Trophoblast cell (in vitro differentiated cells and primary cell): ENCODE measurements around the gene ZNF705A.
"Not testable (repeated sequence)": the region's sequence is repeated elsewhere in the genome, so short reads cannot be mapped to it uniquely, and the experiment has no call there.

Experiments
- DNase-seq, 2 donors: peaks; one replicate each; pipeline ENCODE4 v3.0.0-alpha.2; 2016
- H2AFZ ChIP-seq: 2 replicates; pipeline ENCODE4 v1.6.1; 2013; ENCODE audit warnings: low read length, moderate library complexity, mild to moderate bottlenecking; ENCODE audit not compliant: insufficient read depth, poor library complexity
- H2AK5ac ChIP-seq: 2 replicates; pipeline ENCODE4 v1.6.1; 2013; ENCODE audit warnings: mild to moderate bottlenecking, low read length
- H2BK120ac ChIP-seq: 2 replicates; pipeline ENCODE4 v1.6.1; 2013; ENCODE audit warnings: low read length, mild to moderate bottlenecking, moderate library complexity; ENCODE audit not compliant: insufficient read depth, poor library complexity
- H2BK12ac ChIP-seq: 2 replicates; pipeline ENCODE4 v1.6.1; 2013; ENCODE audit warnings: mild to moderate bottlenecking, low read length, moderate library complexity
- H2BK5ac ChIP-seq: 2 replicates; pipeline ENCODE4 v1.6.1; 2013; ENCODE audit warnings: low read length, low read depth, moderate library complexity, mild to moderate bottlenecking; ENCODE audit not compliant: poor library complexity
- H3K14ac ChIP-seq: 2 replicates; pipeline ENCODE4 v1.6.1; 2013; ENCODE audit warnings: mild to moderate bottlenecking, low read length
- H3K18ac ChIP-seq: 2 replicates; pipeline ENCODE4 v1.6.1; 2013; ENCODE audit warnings: mild to moderate bottlenecking, low read length
- H3K23ac ChIP-seq: 2 replicates; pipeline ENCODE4 v1.6.1; 2013; ENCODE audit warnings: low read length
- H3K27ac ChIP-seq: 2 replicates; pipeline ENCODE4 v1.5.1; 2013; ENCODE audit warnings: low read depth, mild to moderate bottlenecking, inconsistent platforms, low read length, moderate library complexity
- H3K27me3 ChIP-seq: 2 replicates; pipeline ENCODE4 v1.6.1; 2013; ENCODE audit warnings: inconsistent platforms, mild to moderate bottlenecking, low read length, moderate library complexity; ENCODE audit not compliant: insufficient read depth
- H3K36me3 ChIP-seq, 2 experiments: 1 replicate in 1 of 2; 2 replicates in 1 of 2; pipeline ENCODE4 v1.6.1; 2013; ENCODE audit warnings: low read length in 2 of 2, mild to moderate bottlenecking in 2 of 2, moderate library complexity in 1 of 2; ENCODE audit not compliant: insufficient read depth in 2 of 2, control insufficient read depth in 1 of 2
- H3K4ac ChIP-seq: 2 replicates; pipeline ENCODE4 v1.6.1; 2013; ENCODE audit warnings: low read depth, mild to moderate bottlenecking, low read length, moderate library complexity
- H3K4me1 ChIP-seq, 2 experiments: 1 replicate in 1 of 2; 2 replicates in 1 of 2; pipeline ENCODE4 v1.6.1; 2013; ENCODE audit warnings: low read length in 2 of 2, mild to moderate bottlenecking in 2 of 2, moderate library complexity in 1 of 2; ENCODE audit not compliant: insufficient read depth in 2 of 2, control insufficient read depth in 1 of 2
- H3K4me2 ChIP-seq: 2 replicates; pipeline ENCODE4 v1.6.1; 2013; ENCODE audit warnings: inconsistent platforms, mild to moderate bottlenecking, low read length, moderate library complexity
- H3K4me3 ChIP-seq: 2 replicates; pipeline ENCODE4 v1.5.1; 2013; ENCODE audit warnings: mild to moderate bottlenecking, low read depth, low read length, inconsistent platforms
- H3K79me1 ChIP-seq: one replicate; pipeline ENCODE4 v1.6.1; 2013; ENCODE audit warnings: low read length
- H3K79me2 ChIP-seq: 2 replicates; pipeline ENCODE4 v1.6.1; 2013; ENCODE audit warnings: low read length, mild to moderate bottlenecking; ENCODE audit not compliant: control insufficient read depth, insufficient read depth, poor library complexity
- H3K9ac ChIP-seq: 2 replicates; pipeline ENCODE4 v1.6.1; 2013; ENCODE audit warnings: mild to moderate bottlenecking, low read length
- H3K9me3 ChIP-seq: 2 replicates; pipeline ENCODE4 v1.6.1; 2013; ENCODE audit warnings: low read depth, mild to moderate bottlenecking, control low read depth, inconsistent platforms, low read length; ENCODE audit not compliant: insufficient read depth
- H4K12ac ChIP-seq: 2 replicates; pipeline ENCODE4 v1.6.1; 2013; ENCODE audit warnings: low read depth, mild to moderate bottlenecking, low read length, moderate library complexity
- H4K8ac ChIP-seq: 2 replicates; pipeline ENCODE4 v1.6.1; 2013; ENCODE audit warnings: low read depth, mild to moderate bottlenecking, low read length, moderate library complexity
- H4K91ac ChIP-seq: one replicate; pipeline ENCODE4 v1.6.1; 2013; ENCODE audit warnings: low read depth, mild to moderate bottlenecking, low read length, moderate library complexity
- WGBS: extraction: QIAGEN DNeasy Blood & Tissue Kit; methylation state at CpG from one replicate; pipeline ENCODE4 v1.1.7; 2013; ENCODE audit warnings: missing lambda C conversion rate; ENCODE audit not compliant: insufficient read length, insufficient coverage; ENCODE audit errors: extremely low coverage; 5-methylcytosine and 5-hydroxymethylcytosine counted together

The ZNF705A gene

GRCh38 chr12:8154526-8154925, 2.3 kb upstream of the ZNF705A start:
- Histone ChIP-seq H3K79me2 (no peaks in the 10 kb centered on the region), H3K9ac (no peak overlapping the region), H4K12ac (no peak overlapping the region), H3K18ac (no peak overlapping the region), H3K4me2 (no peak overlapping the region), H2BK12ac (no peak overlapping the region), H3K27ac (no peak overlapping the region), H4K8ac (no peak overlapping the region), H3K4me3 (no peak overlapping the region), H2BK120ac (no peak overlapping the region), H3K36me3 (no peaks in the 10 kb centered on the region), H2AFZ (no peak overlapping the region), H3K23ac (no peak overlapping the region), H3K4ac (no peak overlapping the region), H2BK5ac (no peak overlapping the region), H4K91ac (no peak overlapping the region), H3K27me3 (no peaks in the 10 kb centered on the region), H3K79me1 (no peaks in the 10 kb centered on the region), H3K9me3 (no peaks in the 10 kb centered on the region), H3K4me1 (no peaks in the 10 kb centered on the region), H2AK5ac (no peak overlapping the region), H3K14ac (no peak overlapping the region)
- no peak for DNase-seq

- Histone ChIP-seq H3K4ac (no peak overlapping the region), H4K91ac (no peak overlapping the region), H3K4me3 (no peak overlapping the region), H3K23ac (no peak overlapping the region), H2BK120ac (no peak overlapping the region), H3K79me2 (no peaks in the 10 kb centered on the region), H3K14ac (no peak overlapping the region), H3K27me3 (no peaks in the 10 kb centered on the region), H2AFZ (no peak overlapping the region), H3K18ac (no peak overlapping the region), H3K4me1 (no peaks in the 10 kb centered on the region), H3K27ac (no peak overlapping the region), H4K8ac (no peak overlapping the region), H2BK5ac (no peak overlapping the region), H3K4me2 (no peak overlapping the region), H3K9ac (no peak overlapping the region), H2BK12ac (no peak overlapping the region), H3K79me1 (no peaks in the 10 kb centered on the region), H2AK5ac (no peak overlapping the region), H3K9me3 (no peaks in the 10 kb centered on the region), H3K36me3 (no peaks in the 10 kb centered on the region), H4K12ac (no peak overlapping the region)
- no CpG with 5 or more reads among the region's 2 CpGs for WGBS
- peak in 1 of 2 donors; percentile 19 for DNase-seq
Observed at GRCh38 chr12:8156416-8156815, 399 bp upstream of the ZNF705A start.

- no peak overlapping the region for H4K8ac ChIP-seq
- no peaks in the 10 kb centered on the region for H3K9me3 ChIP-seq
Observed at GRCh38 chr12:8157484-8158198, 826 bp downstream of the ZNF705A start.

GRCh38 chr12:8172911-8173310, 16.1 kb downstream of the ZNF705A start:
- not testable (repeated sequence) for H3K36me3 ChIP-seq, H3K14ac ChIP-seq, H2BK5ac ChIP-seq, H2BK120ac ChIP-seq, H4K8ac ChIP-seq, H3K4ac ChIP-seq, H3K27me3 ChIP-seq, H3K4me3 ChIP-seq, H3K9me3 ChIP-seq, H3K23ac ChIP-seq, H4K91ac ChIP-seq, H3K79me1 ChIP-seq, H2BK12ac ChIP-seq, H2AK5ac ChIP-seq, H2AFZ ChIP-seq, H3K18ac ChIP-seq, DNase-seq, H3K9ac ChIP-seq, H3K79me2 ChIP-seq, H3K4me2 ChIP-seq, H3K27ac ChIP-seq, H3K4me1 ChIP-seq, H4K12ac ChIP-seq
- no CpG with 5 or more reads among the region's 2 CpGs for WGBS

More at GRCh38 chr12:8157484-8158198, 826 bp downstream of the ZNF705A start:
- no peaks in the 10 kb centered on the region for H3K79me1 ChIP-seq
- no peak for DNase-seq
- H3K27ac ChIP-seq = no peak overlapping the region
- no peak overlapping the region for H3K18ac ChIP-seq
- H2AK5ac ChIP-seq = no peak overlapping the region
- no peak overlapping the region for H3K9ac ChIP-seq
- H3K36me3 ChIP-seq = no peaks in the 10 kb centered on the region
- H2BK12ac ChIP-seq = no peak overlapping the region
- H3K4ac ChIP-seq = no peak overlapping the region
- no peak overlapping the region for H3K4me3 ChIP-seq
- no peak overlapping the region for H4K91ac ChIP-seq
- H4K12ac ChIP-seq = no peak overlapping the region
- no peaks in the 10 kb centered on the region for H3K79me2 ChIP-seq
- H3K4me1 ChIP-seq = no peaks in the 10 kb centered on the region
- no peak overlapping the region for H2BK120ac ChIP-seq
- H3K27me3 ChIP-seq = no peaks in the 10 kb centered on the region
- H3K23ac ChIP-seq = no peak overlapping the region
- no peak overlapping the region for H3K4me2 ChIP-seq
- no peak overlapping the region for H3K14ac ChIP-seq
- no peak overlapping the region for H2BK5ac ChIP-seq
- H2AFZ ChIP-seq = no peak overlapping the region
